GM12892 (cell line): ENCODE measurements around the gene RASAL3.

ENCODE experiments used
- POLR2A ChIP-seq: IDR thresholded peaks from 2 replicates; pipeline ENCODE4 v1.6.1; 2011; ENCODE audit warnings: low read depth, low read length, control low read depth
- POLR2AphosphoS5 ChIP-seq: IDR thresholded peaks from 2 replicates; pipeline ENCODE4 v1.6.1; 2011; ENCODE audit warnings: low read depth, low read length, control low read depth
- TAF1 ChIP-seq: IDR thresholded peaks from 2 replicates; pipeline ENCODE4 v1.6.1; 2011; ENCODE audit warnings: low read depth, mild to moderate bottlenecking, control low read depth, low read length, borderline replicate concordance

DNA sequence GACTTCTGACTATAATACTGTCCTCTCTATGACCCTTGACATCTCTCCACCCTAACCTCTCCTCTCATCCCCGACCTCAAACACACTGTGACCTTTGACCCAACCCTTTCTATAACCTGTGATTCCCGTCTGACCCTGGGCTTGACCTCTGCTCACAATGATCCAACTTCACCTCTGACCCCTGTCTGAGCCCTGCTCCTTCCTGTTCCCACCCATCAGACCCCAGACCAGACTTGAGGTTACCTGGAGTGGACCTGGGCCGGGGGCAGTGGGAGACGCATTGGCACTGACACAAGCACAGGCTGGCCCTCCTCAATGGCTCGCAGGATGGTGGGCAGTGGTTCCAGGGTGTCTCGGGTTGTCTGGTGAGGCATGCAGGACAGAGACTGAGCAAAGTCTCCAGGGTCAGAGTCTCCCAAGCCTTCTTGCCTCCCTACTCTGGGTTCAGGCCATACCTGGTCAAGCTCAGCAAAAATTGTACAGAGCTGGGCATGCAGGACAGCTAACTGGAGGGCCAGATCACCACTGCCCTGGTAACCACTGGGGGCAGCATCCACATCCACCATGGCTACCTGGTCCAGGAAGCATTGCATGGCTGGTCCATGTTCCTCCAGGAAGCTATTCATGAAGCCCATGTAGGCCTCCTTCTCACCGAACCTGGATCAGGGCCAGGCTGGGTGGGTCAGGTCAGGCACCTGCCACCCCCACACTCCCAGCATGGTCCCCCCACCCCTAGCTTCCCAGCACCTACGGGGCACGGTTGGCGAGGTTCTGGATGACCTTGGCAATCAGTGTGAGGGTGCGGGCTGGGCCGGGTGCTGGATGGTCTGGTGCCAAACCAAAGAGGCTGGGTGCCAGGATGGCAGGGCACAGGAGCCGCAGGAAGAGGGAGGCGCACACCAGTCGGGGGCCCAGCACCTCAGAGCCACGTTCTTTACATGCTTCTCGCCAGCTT lies 10.2 kb downstream of the RASAL3 start:
- no peak for TF ChIP-seq POLR2A
- TF ChIP-seq POLR2AphosphoS5 = no peak; the same call in 1 of the 2 replicates
- TF ChIP-seq TAF1 = no peak
